Activated naive CD8-positive, alpha-beta T cell treated with anti-CD3 and anti-CD28 coated beads, Interleukin-2, amount 50 U/mL, for 16 hours (primary cell): ENCODE results near the gene SLC35E1.
A peak's percentile ranks its signal among the peaks of the same experiment; 100 is the strongest.

Experiments
- DNase-seq: peaks from one replicate; pipeline ENCODE4 v3.0.0-alpha.2; 2020; ENCODE audit warnings: low read depth, low spot score

Gene SLC35E1

GRCh38 chr19:16572332-16573211 is at the start of gene SLC35E1:
SLC35E1 (minus strand) TSS chr19:16572415; CDS start chr19:16572364, 51 bp downstream.
- DNase-seq, result peak; percentile 71

DNA sequence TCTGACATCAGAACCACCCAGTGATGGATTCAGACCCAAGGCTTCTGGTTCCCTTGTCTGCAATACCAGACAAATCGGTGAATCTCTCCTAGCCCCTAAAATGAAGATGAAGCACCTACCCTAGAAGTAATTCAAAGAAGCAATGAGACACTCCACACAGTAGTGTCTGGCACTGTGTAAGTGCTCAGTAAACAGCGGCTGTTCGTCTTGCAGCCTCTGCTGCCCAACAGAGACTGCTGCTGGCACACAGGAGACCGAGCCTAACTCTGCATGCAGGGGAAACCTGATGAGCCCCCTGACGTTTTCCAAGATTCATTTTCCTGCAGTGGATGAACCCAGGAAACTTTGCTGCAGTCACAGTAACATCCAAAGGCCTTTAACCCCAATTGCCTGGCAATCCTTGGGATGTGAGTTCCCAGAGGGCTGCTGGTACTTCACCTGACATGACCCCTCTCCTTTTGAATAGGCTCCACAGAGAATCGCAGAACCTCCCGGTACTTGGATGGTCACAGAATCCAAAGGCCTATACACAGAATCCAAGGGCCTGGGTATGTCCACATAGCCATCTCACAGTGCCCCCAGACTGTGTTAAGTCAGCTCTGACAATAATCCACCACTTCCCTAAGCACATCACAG is 49.1 kb upstream of the SLC35E1 start:
- DNase-seq, result no peak

GRCh38 chr19:16620584-16620983 is 48.4 kb upstream of the SLC35E1 start:
- no peak for DNase-seq

DNA sequence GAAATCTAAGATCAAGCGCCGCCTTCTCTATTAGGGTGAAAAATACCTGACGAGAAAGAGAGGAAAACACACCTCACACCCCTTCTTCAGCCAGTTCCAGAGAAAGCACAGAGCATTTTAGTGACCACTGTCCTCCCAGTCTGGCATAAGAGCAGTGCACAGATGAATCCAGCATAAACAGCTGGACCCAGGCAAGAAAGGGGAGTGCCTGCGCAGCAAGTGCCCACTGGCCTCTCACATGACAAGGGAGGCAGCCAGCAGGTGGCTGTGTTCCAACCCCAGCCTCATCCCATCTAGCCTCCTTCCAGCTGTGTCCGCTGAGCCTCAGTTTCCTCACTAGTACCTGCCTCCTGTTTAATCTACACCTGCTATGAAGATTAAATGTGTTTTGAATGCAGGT is 47.8 kb upstream of the SLC35E1 start:
- DNase-seq, result no peak

- DNase-seq, result no peak
Observed at GRCh38 chr19:16619457-16619856, 47.2 kb upstream of the SLC35E1 start.

- no peak for DNase-seq
Observed at GRCh38 chr19:16618248-16618647, 46.0 kb upstream of the SLC35E1 start.

- DNase-seq, result no peak
Observed at GRCh38 chr19:16615808-16616207, 43.6 kb upstream of the SLC35E1 start.

DNA sequence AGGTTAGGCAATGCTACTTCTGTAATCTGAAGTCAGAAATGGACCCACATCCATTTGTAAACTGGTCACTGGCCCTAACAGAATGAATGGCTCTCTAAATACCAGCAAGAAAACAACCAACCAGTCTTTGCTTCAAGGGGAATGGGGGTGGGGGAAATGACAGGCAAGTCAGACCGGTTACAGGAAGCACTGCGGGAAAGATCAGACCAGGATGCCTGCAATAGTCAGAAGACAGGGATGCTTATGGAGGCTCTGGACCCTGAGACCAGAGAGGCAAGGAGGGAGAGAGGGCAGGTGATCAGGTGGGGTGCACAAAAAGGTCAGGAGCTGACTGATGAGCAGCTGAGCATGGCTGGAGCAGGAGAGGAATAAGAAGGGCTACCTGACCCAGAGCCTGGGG is 42.7 kb upstream of the SLC35E1 start:
- no peak for DNase-seq

DNA sequence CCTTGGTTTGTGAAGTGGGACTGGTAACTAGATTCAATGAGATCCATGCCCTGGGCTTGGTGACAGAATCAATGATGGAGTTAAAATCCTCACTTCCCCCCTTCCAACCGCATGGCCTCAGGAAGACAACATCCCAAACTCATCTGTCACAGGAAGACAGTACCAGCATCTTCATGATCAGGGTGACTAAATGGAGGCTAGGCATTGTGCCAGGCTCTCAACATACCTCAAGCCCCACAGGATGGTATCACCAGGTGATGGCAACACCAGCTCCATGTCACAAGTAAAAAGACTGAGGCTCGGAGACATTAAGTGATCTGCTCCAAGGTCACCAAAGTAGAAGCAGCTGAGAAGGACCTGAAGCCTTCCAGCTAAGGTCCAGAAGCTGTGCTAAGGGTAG is 41.6 kb upstream of the SLC35E1 start:
- no peak for DNase-seq

DNA sequence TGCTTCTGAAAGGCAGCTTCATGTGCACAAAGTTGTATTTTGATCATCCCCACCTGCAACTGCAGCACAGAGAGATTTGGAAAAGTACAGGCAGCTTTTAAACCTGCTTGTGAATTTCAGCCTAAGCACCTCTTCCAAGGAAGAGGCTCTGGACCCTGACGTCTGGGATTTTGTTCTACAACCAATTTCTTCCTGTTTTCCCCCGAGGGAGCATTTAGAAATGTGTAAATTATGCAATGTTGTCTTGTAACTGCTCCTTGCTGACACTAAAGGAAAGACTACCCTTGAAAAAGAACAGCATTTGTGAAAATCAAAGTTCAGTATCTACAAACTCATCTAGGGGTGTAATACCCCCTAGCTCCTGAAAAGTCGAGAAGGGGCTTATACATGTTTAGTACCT is 40.4 kb upstream of the SLC35E1 start:
- DNase-seq, result no peak

GRCh38 chr19:16611121-16611520 is 38.9 kb upstream of the SLC35E1 start:
- no peak for DNase-seq

GRCh38 chr19:16609511-16610200 is 37.4 kb upstream of the SLC35E1 start:
- no peak for DNase-seq

GRCh38 chr19:16608290-16608739 is 36.1 kb upstream of the SLC35E1 start:
- no peak for DNase-seq

DNA sequence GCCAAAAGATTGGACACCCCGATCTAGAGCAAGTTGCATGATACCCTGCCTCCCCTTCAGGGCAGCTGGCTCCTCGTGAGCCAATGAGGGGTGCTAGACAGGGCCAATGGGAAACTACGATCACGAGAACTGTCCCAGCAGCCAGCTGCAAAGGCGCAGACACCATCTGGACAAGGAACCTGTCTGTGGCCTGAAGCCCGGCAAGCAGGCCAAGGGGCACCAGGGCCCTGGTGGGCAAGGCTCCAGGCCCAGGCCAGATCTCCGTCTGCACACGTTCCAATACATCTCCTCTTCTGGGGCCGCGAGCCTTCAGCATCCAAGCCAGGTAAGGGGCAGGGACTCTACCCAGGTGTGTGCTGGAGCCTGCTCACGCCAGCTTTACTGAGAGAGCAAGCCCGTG is 35.6 kb upstream of the SLC35E1 start:
- DNase-seq, result no peak

- DNase-seq, result no peak
Observed at GRCh38 chr19:16605553-16605994, 33.4 kb upstream of the SLC35E1 start.

GRCh38 chr19:16605115-16605514 is 32.9 kb upstream of the SLC35E1 start:
- no peak for DNase-seq

DNA sequence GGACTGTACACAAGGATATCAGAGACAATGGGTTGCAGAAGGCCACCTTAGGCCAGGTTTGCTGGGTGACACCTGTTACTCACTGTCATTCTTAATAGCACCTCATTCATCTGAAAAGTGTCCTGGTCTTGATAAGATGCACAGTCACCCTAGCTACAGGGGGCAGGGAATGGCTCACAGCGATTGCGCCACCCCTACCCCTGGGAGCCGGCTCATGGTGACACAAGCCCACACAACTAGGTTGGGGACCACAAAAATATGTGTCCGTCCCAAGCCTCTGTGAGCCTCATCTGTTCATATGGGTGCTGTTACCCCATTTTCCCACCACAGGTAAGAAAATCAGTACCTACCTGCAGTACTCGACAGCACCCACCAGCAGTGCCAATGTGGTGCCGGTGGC is 32.4 kb upstream of the SLC35E1 start:
- DNase-seq, result no peak

GRCh38 chr19:16603090-16603489 is 30.9 kb upstream of the SLC35E1 start:
- DNase-seq, result no peak

DNA sequence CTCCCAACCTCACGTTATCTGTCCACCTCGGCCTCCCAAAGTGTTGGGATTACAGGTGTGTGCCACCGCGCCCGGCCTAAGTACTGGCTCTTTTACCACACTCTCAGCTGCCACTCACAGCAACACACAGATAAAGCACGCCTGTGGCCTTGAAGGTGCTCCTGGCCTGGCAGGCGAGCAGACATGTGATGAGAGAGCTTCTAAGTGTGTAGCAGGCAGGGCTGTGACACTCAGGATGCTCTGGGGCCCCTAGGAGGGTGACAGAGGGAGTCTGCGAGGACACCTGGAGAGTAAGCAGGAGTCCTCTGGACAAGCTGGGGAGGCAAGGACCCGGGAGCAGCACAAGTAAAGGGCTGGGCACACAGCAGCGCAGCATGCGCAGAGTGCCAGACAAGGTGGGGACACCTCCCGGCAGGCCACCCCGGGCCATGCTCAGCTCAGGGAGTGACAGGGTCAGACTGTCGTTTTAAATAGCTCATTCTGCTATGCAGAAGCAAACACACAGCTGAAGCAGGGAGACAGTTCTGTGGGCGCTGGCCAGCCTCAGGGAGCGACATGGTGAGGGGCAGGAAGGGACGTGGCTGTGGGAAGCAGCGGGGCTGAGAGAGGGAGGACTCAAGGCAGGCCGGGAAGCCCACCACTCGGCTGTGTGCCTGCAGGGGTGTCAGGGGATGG is 29.3 kb upstream of the SLC35E1 start:
- DNase-seq, result no peak

GRCh38 chr19:16600824-16601223 is 28.6 kb upstream of the SLC35E1 start:
- DNase-seq, result no peak

- no peak for DNase-seq
Observed at GRCh38 chr19:16599655-16600346, 27.6 kb upstream of the SLC35E1 start.
